C4-2B (cell line): ENCODE measurements around the gene RASL11B.

Source experiments
- H3K27ac ChIP-seq: fragments of 450-650 bp; 2 replicates; pipeline ENCODE4 v1.5.1; 2017
- ZFX ChIP-seq: fragments of 450-650 bp; IDR thresholded peaks from 2 replicates; pipeline ENCODE4 v1.6.1; 2017
- TF ChIP-seq, protein P1 (sequence below): fragments of 450-650 bp; conservative IDR thresholded peaks from 2 replicates; pipeline ENCODE4 v1.5.1; 2017; ENCODE audit warnings: mild to moderate bottlenecking

RASL11B gene

DNA sequence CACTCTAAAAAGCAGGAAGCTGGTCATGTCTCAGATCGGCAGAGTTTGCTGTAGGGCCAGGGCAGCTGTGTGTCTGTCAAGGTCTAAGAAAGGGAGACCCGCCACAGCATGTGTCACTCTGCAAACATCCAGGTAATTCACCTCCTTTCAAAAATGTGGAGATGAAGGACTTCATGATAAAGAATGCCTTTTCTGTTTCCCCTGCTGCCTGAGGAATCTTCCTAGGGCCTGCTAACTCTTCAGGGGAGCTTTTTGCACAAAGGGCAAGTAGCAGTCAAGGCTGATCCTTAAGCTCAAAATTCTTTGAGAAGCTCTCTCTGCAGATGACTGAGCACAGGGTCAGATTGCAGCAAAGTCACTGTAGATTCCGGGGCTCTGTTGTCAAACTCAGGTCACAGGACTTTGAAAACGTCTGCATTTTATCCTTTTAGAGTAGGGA lies 21.1 kb downstream of the RASL11B start:
- TF ChIP-seq ZFX = no peak
- TF ChIP-seq, protein P1, sequence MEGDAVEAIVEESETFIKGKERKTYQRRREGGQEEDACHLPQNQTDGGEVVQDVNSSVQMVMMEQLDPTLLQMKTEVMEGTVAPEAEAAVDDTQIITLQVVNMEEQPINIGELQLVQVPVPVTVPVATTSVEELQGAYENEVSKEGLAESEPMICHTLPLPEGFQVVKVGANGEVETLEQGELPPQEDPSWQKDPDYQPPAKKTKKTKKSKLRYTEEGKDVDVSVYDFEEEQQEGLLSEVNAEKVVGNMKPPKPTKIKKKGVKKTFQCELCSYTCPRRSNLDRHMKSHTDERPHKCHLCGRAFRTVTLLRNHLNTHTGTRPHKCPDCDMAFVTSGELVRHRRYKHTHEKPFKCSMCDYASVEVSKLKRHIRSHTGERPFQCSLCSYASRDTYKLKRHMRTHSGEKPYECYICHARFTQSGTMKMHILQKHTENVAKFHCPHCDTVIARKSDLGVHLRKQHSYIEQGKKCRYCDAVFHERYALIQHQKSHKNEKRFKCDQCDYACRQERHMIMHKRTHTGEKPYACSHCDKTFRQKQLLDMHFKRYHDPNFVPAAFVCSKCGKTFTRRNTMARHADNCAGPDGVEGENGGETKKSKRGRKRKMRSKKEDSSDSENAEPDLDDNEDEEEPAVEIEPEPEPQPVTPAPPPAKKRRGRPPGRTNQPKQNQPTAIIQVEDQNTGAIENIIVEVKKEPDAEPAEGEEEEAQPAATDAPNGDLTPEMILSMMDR = no peak
- no peak overlapping the region for H3K27ac ChIP-seq

DNA sequence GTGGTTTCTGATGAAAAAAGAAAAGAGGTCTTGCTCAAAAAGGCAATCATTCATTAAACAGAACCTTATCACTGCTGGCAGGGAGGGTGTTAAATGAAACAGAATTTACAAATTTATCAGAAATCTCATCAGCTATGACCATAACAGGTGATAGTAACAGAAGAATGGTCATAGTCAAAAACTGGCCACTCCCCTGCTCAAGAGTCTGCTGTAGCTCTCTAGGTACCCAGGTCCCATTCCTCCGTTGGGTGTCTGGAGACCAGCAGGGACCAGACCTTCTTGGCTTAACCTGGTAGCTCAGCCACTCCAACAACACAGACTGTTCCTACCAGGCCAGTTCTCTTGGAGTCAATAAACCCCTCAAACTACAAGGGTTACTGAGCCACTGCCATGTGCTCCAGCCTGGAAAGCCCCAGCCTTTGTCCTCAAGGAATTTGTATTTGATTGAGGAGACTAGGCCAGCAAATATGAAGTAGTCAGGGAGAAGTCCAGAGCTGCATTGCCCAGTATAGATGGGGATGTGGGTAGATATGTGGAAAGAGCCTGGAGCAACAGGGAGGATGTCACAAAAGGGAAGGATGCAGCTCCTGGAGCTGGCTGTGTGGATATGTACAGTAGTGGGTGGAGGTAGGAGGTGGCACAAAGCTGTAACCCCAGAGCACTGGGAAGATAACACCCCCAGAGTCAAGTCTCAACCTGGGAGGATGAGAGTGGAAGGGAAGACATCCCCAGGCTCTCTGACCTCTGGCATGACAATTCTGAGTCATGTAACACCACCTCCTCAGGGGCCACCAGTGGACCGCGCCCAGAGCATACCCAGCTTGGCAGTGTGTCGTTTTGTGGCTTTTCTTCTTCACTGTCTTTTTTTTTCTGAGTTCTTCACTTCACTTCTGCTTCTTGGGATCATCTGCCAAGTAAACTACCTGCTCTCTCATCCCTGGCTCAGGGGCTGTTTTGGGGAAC lies 21.9 kb downstream of the RASL11B start:
- TF ChIP-seq, protein P1 = no peak
- TF ChIP-seq ZFX = no peak
- no peak overlapping the region for H3K27ac ChIP-seq

DNA sequence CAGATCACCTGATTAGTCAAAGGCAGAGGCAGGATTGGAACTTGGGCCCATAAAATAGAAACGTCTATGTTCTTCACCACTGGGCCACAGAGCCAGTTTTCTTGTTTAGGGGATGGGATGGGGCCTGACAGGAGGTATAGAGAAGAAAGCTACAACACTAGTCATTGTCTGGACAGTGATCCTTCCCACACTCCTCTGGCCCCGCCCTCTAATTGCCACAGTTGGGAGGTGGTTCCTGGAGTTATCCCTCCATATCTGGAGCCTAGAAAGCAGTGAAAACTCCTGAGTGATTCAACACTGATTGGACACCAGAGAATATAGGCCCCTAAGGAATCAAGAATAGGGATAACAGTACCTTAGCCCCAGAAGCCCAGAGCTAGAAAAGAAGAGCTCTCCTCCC lies 22.9 kb downstream of the RASL11B start:
- no peak overlapping the region for H3K27ac ChIP-seq
- TF ChIP-seq ZFX = no peak
- TF ChIP-seq, protein P1 = no peak

DNA sequence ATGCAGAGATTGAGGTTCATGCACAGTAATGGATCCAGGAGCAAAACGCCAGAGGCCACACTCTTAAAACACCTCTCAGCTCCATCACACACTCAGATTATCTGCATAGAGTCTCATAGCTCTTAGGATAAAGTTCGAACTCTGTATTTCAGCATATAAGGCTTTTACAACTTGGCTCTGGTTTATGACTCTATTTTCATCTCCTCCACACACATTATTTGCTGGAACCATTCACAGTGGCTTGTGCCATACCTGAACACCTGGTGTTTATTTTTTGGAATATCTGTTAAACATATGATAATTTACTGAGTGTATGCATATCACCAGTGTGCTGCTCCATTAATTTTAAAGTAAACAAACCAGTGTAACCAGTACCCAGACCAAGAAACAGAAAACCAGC lies 27.2 kb downstream of the RASL11B start:
- no peak overlapping the region for H3K27ac ChIP-seq
- TF ChIP-seq, protein P1 = no peak
- no peak for TF ChIP-seq ZFX

DNA sequence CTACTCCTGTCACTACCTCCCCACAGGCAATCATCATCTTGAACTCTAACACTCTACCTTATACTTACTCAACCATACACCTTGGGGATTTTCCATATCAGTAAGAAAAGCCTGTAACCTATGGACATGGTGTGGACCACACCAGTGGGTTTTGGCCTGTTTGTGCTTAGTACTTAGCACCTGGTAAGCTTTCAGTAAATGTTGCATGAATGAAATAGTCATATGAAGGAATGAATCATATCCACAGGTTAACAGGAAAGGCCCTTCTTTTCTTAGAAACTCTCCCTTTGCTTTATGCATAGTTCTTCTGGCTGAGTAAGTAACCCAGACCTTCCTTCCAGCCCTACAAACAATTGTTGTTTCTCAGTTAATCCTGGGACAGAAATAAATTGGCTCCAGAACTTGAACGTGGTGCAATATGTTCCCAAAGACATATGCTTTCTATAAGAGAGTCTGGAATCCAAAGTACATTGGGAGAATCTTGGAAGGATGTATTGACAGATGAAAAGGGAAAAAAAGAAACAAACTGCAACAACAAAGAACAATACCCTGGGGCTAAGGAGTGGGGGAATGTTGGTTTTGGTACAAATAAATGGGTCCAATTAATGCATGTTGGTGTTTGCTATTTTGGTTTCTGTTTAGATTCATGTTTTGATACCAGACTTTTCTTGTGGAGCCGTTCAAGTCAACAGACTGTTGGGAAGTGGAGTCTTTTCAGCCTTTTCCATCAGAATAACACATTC lies 27.8 kb downstream of the RASL11B start:
- TF ChIP-seq ZFX = no peak
- TF ChIP-seq, protein P1 = no peak
- no peak overlapping the region for H3K27ac ChIP-seq

DNA sequence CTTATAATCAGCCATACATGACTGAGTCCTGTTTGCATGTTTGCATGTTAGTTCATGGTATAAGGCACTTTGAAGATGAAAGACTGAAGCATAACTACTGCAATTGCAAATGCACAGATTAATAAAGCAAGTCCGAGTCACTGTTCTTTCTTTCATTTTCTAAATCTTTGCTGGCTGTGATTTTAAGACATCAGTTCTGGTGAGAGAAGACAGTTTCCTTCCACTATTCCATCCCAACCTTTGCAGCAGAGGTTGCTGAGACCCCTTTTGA lies 28.3 kb downstream of the RASL11B start:
- no peak overlapping the region for H3K27ac ChIP-seq
- TF ChIP-seq, protein P1 = no peak
- no peak for TF ChIP-seq ZFX

DNA sequence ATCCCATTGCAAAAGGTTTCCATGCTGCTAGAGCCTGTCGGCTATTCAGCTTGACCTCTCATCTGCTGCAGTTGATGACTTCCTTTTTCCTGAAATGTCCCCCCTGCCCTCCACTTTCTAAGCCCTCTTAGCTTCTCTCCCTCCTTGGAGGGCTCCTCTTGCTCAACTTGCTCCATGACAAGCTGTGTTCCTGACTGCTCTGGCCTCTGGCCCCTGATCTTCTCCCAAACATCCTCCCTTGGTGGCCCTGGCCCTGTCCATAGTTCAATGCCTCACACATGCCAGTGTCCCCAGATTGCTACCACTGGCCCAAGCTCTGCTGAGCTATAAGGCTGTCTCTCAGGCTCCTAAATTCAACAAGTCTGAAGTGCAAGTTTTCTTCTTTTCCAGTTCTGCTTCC lies 29.6 kb downstream of the RASL11B start:
- H3K27ac ChIP-seq = no peak overlapping the region
- no peak for TF ChIP-seq ZFX
- TF ChIP-seq, protein P1 = no peak
